Osteocyte (in vitro differentiated cells): ENCODE results near the gene THOC1. TPM values are rescaled to one million over a fixed set of nuclear protein-coding genes. Genes with fewer than 3 reads are reported as not detected.
"Not testable (repeated sequence)": the region's sequence is repeated elsewhere in the genome, so short reads cannot be mapped to it uniquely, and the experiment has no call there.

ENCODE experiments used
- DNase-seq: peaks from one replicate; pipeline ENCODE4 v3.0.0; 2021; ENCODE audit warnings: mixed read lengths; ENCODE audit not compliant: unreplicated experiment; ENCODE audit errors: extremely low spot score
- H3K27ac Mint-ChIP-seq: one replicate; pipeline ENCODE4 v1.8.0; 2021; ENCODE audit warnings: mild to moderate bottlenecking, mixed read lengths; ENCODE audit not compliant: unreplicated experiment
- H3K27me3 Mint-ChIP-seq: one replicate; pipeline ENCODE4 v1.8.0; 2021; ENCODE audit warnings: mixed read lengths; ENCODE audit not compliant: unreplicated experiment
- H3K36me3 Mint-ChIP-seq: one replicate; pipeline ENCODE4 v1.8.0; 2021; ENCODE audit warnings: mixed read lengths; ENCODE audit not compliant: unreplicated experiment
- H3K4me1 Mint-ChIP-seq: one replicate; pipeline ENCODE4 v1.8.0; 2021; ENCODE audit warnings: mixed read lengths; ENCODE audit not compliant: unreplicated experiment
- H3K4me3 Mint-ChIP-seq: one replicate; pipeline ENCODE4 v1.8.0; 2021; ENCODE audit warnings: mild to moderate bottlenecking, moderate library complexity, mixed read lengths; ENCODE audit not compliant: unreplicated experiment
- H3K9me3 Mint-ChIP-seq: one replicate; pipeline ENCODE4 v1.8.0; 2021; ENCODE audit warnings: mixed read lengths; ENCODE audit not compliant: unreplicated experiment
- CTCF ChIP-seq: fragments of 200-600 bp; sonication (generic); IDR thresholded peaks from 2 replicates; pipeline ENCODE4 v1.5.0; 2021; ENCODE audit warnings: antibody characterized with exemption, mild to moderate bottlenecking, moderate library complexity
- total RNA-seq: library from RNA; stranded (reverse); gene quantifications from 2 replicates; pipeline ENCODE4 v1.2.1, GENCODE V29; 2021

THOC1 gene
- total RNA-seq, 1 donor from 2014 or later, result 39.7 TPM

- peak; percentile 53 for TF ChIP-seq CTCF
- no peaks in the 10 kb centered on the region for H3K9me3 Mint-ChIP-seq
- DNase-seq, result no peak
Observed at GRCh38 chr18:293536-293935, 25.7 kb upstream of the THOC1 start.

GRCh38 chr18:292271-292670 lies 24.4 kb upstream of the THOC1 start:
- Mint-ChIP-seq H3K27me3 (no peaks in the 10 kb centered on the region), H3K4me1 (peaks cover 19% of the 10 kb centered on the region), H3K9me3 (no peaks in the 10 kb centered on the region), H3K4me3 (no peak overlapping the region), H3K36me3 (no peaks in the 10 kb centered on the region), H3K27ac (no peak overlapping the region)
- TF ChIP-seq CTCF, result peak; percentile 30
- DNase-seq, result no peak

More at GRCh38 chr18:293536-293935, 25.7 kb upstream of the THOC1 start:
- Mint-ChIP-seq H3K4me3 (no peak overlapping the region), H3K27me3 (no peaks in the 10 kb centered on the region), H3K36me3 (no peaks in the 10 kb centered on the region), H3K4me1 (peaks cover 19% of the 10 kb centered on the region), H3K27ac (no peak overlapping the region)

GRCh38 chr18:289970-290369 lies 22.1 kb upstream of the THOC1 start:
- DNase-seq, H3K9me3 Mint-ChIP-seq, H3K36me3 Mint-ChIP-seq, H3K27me3 Mint-ChIP-seq, H3K4me3 Mint-ChIP-seq, H3K4me1 Mint-ChIP-seq, H3K27ac Mint-ChIP-seq: not testable (repeated sequence)

GRCh38 chr18:289026-289425 lies 21.2 kb upstream of the THOC1 start:
- Mint-ChIP-seq H3K27me3 (peaks cover 5% of the 10 kb centered on the region), H3K9me3 (no peaks in the 10 kb centered on the region), H3K4me3 (no peak overlapping the region), H3K27ac (no peak overlapping the region), H3K36me3 (no peaks in the 10 kb centered on the region), H3K4me1 (peaks cover 6% of the 10 kb centered on the region)
- no peak for DNase-seq
- TF ChIP-seq CTCF, result no peak

- no peak overlapping the region for H3K4me3 Mint-ChIP-seq
- no peaks in the 10 kb centered on the region for H3K36me3 Mint-ChIP-seq
- H3K27me3 Mint-ChIP-seq, result peaks cover 10% of the 10 kb centered on the region
- peaks cover 6% of the 10 kb centered on the region for H3K4me1 Mint-ChIP-seq
- no peak for DNase-seq
- H3K27ac Mint-ChIP-seq, result no peak overlapping the region
- peak; percentile 66 for TF ChIP-seq CTCF
- H3K9me3 Mint-ChIP-seq, result no peaks in the 10 kb centered on the region
Observed at GRCh38 chr18:286515-287310, 18.9 kb upstream of the THOC1 start.
